HL-60 (cell line): ENCODE measurements around the gene DOCK2.

ENCODE experiments used
- CTCF ChIP-seq: IDR thresholded peaks from one replicate; pipeline ENCODE4 v1.5.1; 2011; ENCODE audit warnings: low read length, control low read depth, inconsistent platforms; ENCODE audit not compliant: insufficient read depth
- GABPA ChIP-seq: IDR thresholded peaks from 2 replicates; pipeline ENCODE4 v1.6.1; 2012; ENCODE audit warnings: low read depth
- POLR2AphosphoS5 ChIP-seq: IDR thresholded peaks from 2 replicates; pipeline ENCODE4 v1.6.1; 2012; ENCODE audit warnings: low read depth

GRCh38 chr5:169933127-169933526, 296.1 kb downstream of the DOCK2 start:
- TF ChIP-seq GABPA = no peak
- no peak for TF ChIP-seq CTCF
- no peak for TF ChIP-seq POLR2AphosphoS5
